HEK293 (cell line): ENCODE measurements around the gene GPR152.

Source experiments
- CTCF ChIA-PET: fragments of 350-600 bp; formaldehyde crosslinking; extraction: SDS; loops from one replicate; lab custom pipeline; 2021; ENCODE audit warnings: antibody characterized with exemption; lab: Yijun Ruan, JAX
- POLR2A ChIA-PET: fragments of 300-600 bp; formaldehyde crosslinking; extraction: SDS; loops from one replicate; lab custom pipeline; 2020; ENCODE audit warnings: antibody characterized with exemption, inconsistent platforms; lab: Yijun Ruan, JAX
- H3K27ac ChIP-seq: fragments of 200-500 bp; sonication (Bioruptor generic); 2 replicates; pipeline ENCODE4 v1.5.1; 2014; ENCODE audit warnings: low read depth, low read length, control low read depth, inconsistent platforms; ENCODE audit errors: extremely low read depth
- H3K36me3 ChIP-seq, 2 experiments: fragments of 200-500 bp in 1 of 2; sonication (Bioruptor generic) in 1 of 2; 1 replicate in 1 of 2; 2 replicates in 1 of 2; pipeline ENCODE4 v1.5.1; 2014 to 2017; ENCODE audit warnings: inconsistent platforms in 2 of 2, low read length in 2 of 2; ENCODE audit not compliant: control insufficient read depth in 2 of 2, insufficient read depth in 1 of 2
- H3K4me1 ChIP-seq: fragments of 200-500 bp; sonication (Bioruptor generic); 2 replicates; pipeline ENCODE4 v1.5.1; 2014; ENCODE audit warnings: mild to moderate bottlenecking, low read length, inconsistent platforms; ENCODE audit not compliant: control insufficient read depth, insufficient read depth
- H3K4me3 ChIP-seq: 2 replicates; pipeline ENCODE4 v1.5.1; 2011; ENCODE audit warnings: low read depth, mild to moderate bottlenecking, control low read depth, low read length, moderate library complexity
- H3K9me3 ChIP-seq: fragments of 200-500 bp; sonication (Bioruptor generic); 2 replicates; pipeline ENCODE4 v1.5.1; 2014; ENCODE audit warnings: low read depth, low read length, inconsistent platforms; ENCODE audit not compliant: control insufficient read depth, insufficient read depth
- BCL11B ChIP-seq: fragments of 450-650 bp; formaldehyde crosslinking; IDR thresholded peaks from 2 replicates; pipeline ENCODE4 v1.5.1; 2016; ENCODE audit warnings: low read depth, missing biosample characterization, missing genetic modification characterization
- GFI1B ChIP-seq: fragments of 450-650 bp; formaldehyde crosslinking; IDR thresholded peaks from 2 replicates; pipeline ENCODE4 v1.5.1; 2016; ENCODE audit warnings: missing biosample characterization, missing genetic modification characterization
- RBAK ChIP-seq: fragments of 450-650 bp; formaldehyde crosslinking; IDR thresholded peaks from 2 replicates; pipeline ENCODE4 v1.5.1; 2016; ENCODE audit warnings: missing biosample characterization, missing genetic modification characterization
- SP2 ChIP-seq: fragments of 450-650 bp; formaldehyde crosslinking; IDR thresholded peaks from 2 replicates; pipeline ENCODE4 v1.5.1; 2016; ENCODE audit warnings: missing biosample characterization, missing genetic modification characterization
- ZBTB21 ChIP-seq: fragments of 450-650 bp; formaldehyde crosslinking; IDR thresholded peaks from 2 replicates; pipeline ENCODE4 v1.5.1; 2017; ENCODE audit warnings: missing biosample characterization, missing genetic modification characterization
- ZNF140 ChIP-seq: fragments of 450-650 bp; formaldehyde crosslinking; IDR thresholded peaks from 2 replicates; pipeline ENCODE4 v1.5.1; 2016; ENCODE audit warnings: missing biosample characterization, missing genetic modification characterization
- ZNF202 ChIP-seq: fragments of 450-650 bp; formaldehyde crosslinking; IDR thresholded peaks from 2 replicates; pipeline ENCODE4 v1.5.1; 2016; ENCODE audit warnings: missing biosample characterization, missing genetic modification characterization, borderline replicate concordance
- ZNF324 ChIP-seq: fragments of 450-650 bp; formaldehyde crosslinking; IDR thresholded peaks from 2 replicates; pipeline ENCODE4 v1.5.1; 2016; ENCODE audit warnings: missing biosample characterization, missing genetic modification characterization
- ZNF350 ChIP-seq: fragments of 450-650 bp; formaldehyde crosslinking; IDR thresholded peaks from 2 replicates; pipeline ENCODE4 v1.5.0; 2017; ENCODE audit warnings: missing biosample characterization, mild to moderate bottlenecking, missing genetic modification characterization
- ZNF423 ChIP-seq: fragments of 450-650 bp; formaldehyde crosslinking; IDR thresholded peaks from 2 replicates; pipeline ENCODE4 v1.5.1; 2016; ENCODE audit warnings: missing biosample characterization, missing genetic modification characterization
- ZNF548 ChIP-seq: fragments of 450-650 bp; formaldehyde crosslinking; IDR thresholded peaks from 2 replicates; pipeline ENCODE4 v1.5.1; 2016; ENCODE audit warnings: missing biosample characterization, missing genetic modification characterization
- ZNF623 ChIP-seq: fragments of 450-650 bp; formaldehyde crosslinking; IDR thresholded peaks from 2 replicates; pipeline ENCODE4 v1.5.1; 2016; ENCODE audit warnings: missing biosample characterization, missing genetic modification characterization
- ZNF660 ChIP-seq: fragments of 450-650 bp; IDR thresholded peaks from 2 replicates; pipeline ENCODE4 v1.5.1; 2018; ENCODE audit warnings: missing biosample characterization, mild to moderate bottlenecking, missing genetic modification characterization
- ZNF670 ChIP-seq: fragments of 450-650 bp; formaldehyde crosslinking; IDR thresholded peaks from 2 replicates; pipeline ENCODE4 v1.5.1; 2016; ENCODE audit warnings: missing biosample characterization, missing genetic modification characterization, low read depth
- ZNF837 ChIP-seq: fragments of 450-650 bp; formaldehyde crosslinking; IDR thresholded peaks from 2 replicates; pipeline ENCODE4 v1.5.1; 2016; ENCODE audit warnings: missing biosample characterization, missing genetic modification characterization
- TF ChIP-seq, protein P1 (sequence below): fragments of 450-650 bp; formaldehyde crosslinking; IDR thresholded peaks from 2 replicates; pipeline ENCODE4 v1.5.1; 2017; ENCODE audit warnings: missing biosample characterization, mild to moderate bottlenecking, missing genetic modification characterization, moderate library complexity
- TF ChIP-seq, protein P2 (sequence below): fragments of 450-650 bp; formaldehyde crosslinking; IDR thresholded peaks from 2 replicates; pipeline ENCODE4 v1.5.0; 2017; ENCODE audit warnings: missing biosample characterization, missing genetic modification characterization, borderline replicate concordance
- TF ChIP-seq, protein P3 (sequence below): fragments of 450-650 bp; formaldehyde crosslinking; IDR thresholded peaks from 2 replicates; pipeline ENCODE4 v1.5.1; 2016; ENCODE audit warnings: missing biosample characterization, missing genetic modification characterization
- TF ChIP-seq, protein P4 (sequence below): fragments of 450-650 bp; formaldehyde crosslinking; IDR thresholded peaks from 2 replicates; pipeline ENCODE4 v1.5.1; 2016; ENCODE audit warnings: missing biosample characterization, missing genetic modification characterization

Gene GPR152

DNA sequence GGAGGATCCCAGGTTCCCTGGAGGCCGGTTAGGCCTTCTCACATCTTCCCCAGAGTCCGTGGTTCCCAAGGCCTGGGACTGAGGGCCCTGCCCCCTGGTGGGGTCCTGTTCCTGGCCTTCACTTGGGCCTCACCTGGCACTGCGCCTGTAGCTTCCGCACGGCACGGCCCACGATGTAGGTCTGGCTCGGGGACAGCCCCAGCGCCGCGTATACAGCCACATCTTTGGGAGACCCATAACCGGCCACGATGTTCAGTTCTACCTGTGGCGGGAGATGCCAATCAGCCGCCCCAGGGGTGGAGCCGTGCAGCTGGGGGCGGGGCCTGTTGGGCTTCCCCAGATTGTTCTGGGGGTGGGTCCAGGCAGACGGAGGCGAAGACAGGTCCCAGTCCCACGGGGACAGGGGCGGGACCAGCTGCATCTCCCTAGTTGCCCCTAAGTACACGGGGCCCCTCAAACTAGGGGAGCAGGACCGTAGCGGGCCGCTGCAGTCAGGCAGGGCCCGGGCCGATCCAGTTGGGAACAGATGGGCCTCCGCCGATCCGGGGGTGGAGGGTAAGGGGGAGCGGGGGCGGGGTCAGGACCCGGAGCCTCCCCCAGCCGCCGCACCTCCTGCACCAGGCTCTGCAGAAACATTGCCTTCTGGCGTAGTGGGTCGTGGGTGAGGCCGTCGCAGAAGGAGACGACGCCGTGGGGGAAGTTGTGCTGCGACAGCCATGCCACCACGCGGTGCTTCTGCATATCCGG, 40.4 kb upstream of the GPR152 start (continued):
- TF ChIP-seq SP2 (tag by site-specific recombination) = peak; percentile 34; the same call in 1 of the 2 replicates
- no peak for TF ChIP-seq ZNF202 (tag by site-specific recombination)
- no peak for TF ChIP-seq ZBTB21 (tag by site-specific recombination)
- TF ChIP-seq, protein P1, sequence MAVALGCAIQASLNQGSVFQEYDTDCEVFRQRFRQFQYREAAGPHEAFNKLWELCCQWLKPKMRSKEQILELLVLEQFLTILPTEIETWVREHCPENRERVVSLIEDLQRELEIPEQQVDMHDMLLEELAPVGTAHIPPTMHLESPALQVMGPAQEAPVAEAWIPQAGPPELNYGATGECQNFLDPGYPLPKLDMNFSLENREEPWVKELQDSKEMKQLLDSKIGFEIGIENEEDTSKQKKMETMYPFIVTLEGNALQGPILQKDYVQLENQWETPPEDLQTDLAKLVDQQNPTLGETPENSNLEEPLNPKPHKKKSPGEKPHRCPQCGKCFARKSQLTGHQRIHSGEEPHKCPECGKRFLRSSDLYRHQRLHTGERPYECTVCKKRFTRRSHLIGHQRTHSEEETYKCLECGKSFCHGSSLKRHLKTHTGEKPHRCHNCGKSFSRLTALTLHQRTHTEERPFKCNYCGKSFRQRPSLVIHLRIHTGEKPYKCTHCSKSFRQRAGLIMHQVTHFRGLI (tag by site-specific recombination) = peak; percentile 85

DNA sequence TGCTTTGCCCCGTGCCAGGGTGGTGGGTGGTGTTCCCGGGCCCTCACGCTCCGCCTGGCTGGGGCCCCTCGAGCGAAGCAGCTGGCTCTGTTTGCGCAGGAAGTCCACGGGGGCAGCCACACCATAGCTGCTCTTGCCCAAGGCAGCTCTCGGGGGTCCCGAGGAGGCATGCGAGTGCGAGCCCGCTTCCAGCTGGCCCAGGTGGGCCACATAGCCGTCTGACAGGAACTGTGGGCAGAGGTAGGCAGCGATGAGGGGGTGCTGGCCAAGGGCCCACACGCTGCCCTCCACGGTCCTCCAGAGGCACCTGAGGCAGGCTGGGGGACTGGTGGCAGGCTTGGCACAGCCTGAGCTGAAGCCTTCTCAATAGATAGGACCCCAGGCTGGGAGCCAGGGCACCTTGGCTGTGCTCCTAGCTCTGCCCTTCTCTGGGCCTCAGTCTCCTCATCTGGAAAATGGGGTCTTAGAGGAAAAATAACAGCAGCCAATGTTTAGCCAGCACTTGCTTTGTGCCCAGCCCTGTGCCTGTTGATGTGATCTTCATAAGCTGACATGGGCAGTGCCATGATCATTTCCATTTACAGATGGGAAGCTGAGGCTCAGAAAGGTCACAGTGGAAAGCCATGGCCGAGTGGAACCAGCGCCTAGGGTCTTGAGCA, 39.7 kb upstream of the GPR152 start:
- no peaks in the 10 kb centered on the region for H3K4me1 ChIP-seq
- ChIA-PET CTCF (interaction anchor here (0.6 to 1.2 kb wide), 3 partner anchors 13 to 368 kb away, joined by 3 read pairs; no protein-coding TSS in a partner anchor), POLR2A (interaction anchor here (0.7 to 2.5 kb wide), 2 partner anchors 9 to 139 kb away, joined by 3 to 11 read pairs; partner anchors contain the start of genes AIP and POLD4)
- no peak overlapping the region for H3K27ac ChIP-seq
- no peaks in the 10 kb centered on the region for H3K9me3 ChIP-seq
- TF ChIP-seq GFI1B (tag by site-specific recombination) = no peak
- peaks cover 0 to 79% of the 10 kb centered on the region in 2 experiments; a peak in 2 of 3 replicates for H3K36me3 ChIP-seq
- no peak overlapping the region for H3K4me3 ChIP-seq

DNA sequence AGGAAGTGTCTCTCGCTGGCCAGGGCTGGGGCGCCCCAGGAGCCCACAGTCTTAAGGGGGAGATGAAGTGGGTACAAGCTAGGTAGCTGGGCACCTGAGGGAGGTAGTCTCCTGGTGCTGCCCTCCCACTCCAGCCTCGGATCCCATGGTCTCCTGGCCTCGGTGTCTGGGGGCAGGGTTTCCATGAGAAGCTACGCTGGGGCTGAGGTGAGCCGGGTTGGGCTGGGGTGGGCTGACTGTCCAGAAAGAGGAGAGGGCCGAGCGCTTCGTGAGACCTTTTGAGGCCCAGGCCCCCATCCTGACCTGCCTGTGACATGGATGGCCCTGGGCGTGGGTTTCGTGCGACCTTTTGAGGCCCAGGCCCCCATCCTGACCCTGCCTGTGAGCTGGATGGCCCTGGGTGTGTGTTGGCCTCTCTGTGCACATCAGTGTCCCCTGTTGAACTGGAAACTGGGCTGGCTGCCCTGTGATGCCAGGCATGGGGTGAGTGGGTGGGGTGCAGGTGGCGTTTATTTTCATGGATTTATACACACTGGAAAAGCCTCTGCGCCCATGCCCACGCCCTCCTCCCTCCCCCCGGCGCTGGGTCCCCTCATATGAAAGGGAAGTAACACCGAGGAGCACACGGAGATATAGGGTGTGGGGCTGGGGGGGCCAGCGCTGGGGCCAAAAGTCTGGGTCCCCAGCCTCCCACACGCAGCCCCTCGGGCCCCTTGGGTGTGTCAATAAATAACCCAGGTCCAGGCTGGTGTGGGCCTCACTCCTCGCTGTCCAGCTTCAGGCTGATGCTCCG, 38.9 kb upstream of the GPR152 start:
- CTCF ChIA-PET = interaction anchor here (1.2 kb wide), 2 partner anchors 140 to 141 kb away, joined by 3 to 5 read pairs; no protein-coding TSS in a partner anchor
- POLR2A ChIA-PET = interaction anchor here (0.7 to 2.5 kb wide), 3 partner anchors 9 to 148 kb away, joined by 3 to 11 read pairs (median 5); partner anchors contain the start of genes AIP and POLD4
- Histone ChIP-seq H3K4me3 (no peak overlapping the region), H3K36me3 (peaks cover 0 to 80% of the 10 kb centered on the region in 2 experiments; a peak in 2 of 3 replicates), H3K9me3 (no peaks in the 10 kb centered on the region), H3K27ac (no peak overlapping the region)
- TF ChIP-seq ZNF140 (tag by site-specific recombination) (no peak), ZNF660 (tag by site-specific recombination) (no peak), ZNF837 (tag by site-specific recombination) (no peak), BCL11B (no peak), ZBTB21 (tag by site-specific recombination) (no peak), ZNF324 (tag by site-specific recombination) (no peak), ZNF623 (tag by site-specific recombination) (no peak), RBAK (tag by site-specific recombination) (no peak), ZNF423 (tag by site-specific recombination) (no peak), ZNF350 (tag by site-specific recombination) (no peak), ZNF670 (tag by site-specific recombination) (no peak), ZNF548 (no peak)
- TF ChIP-seq, protein P2, sequence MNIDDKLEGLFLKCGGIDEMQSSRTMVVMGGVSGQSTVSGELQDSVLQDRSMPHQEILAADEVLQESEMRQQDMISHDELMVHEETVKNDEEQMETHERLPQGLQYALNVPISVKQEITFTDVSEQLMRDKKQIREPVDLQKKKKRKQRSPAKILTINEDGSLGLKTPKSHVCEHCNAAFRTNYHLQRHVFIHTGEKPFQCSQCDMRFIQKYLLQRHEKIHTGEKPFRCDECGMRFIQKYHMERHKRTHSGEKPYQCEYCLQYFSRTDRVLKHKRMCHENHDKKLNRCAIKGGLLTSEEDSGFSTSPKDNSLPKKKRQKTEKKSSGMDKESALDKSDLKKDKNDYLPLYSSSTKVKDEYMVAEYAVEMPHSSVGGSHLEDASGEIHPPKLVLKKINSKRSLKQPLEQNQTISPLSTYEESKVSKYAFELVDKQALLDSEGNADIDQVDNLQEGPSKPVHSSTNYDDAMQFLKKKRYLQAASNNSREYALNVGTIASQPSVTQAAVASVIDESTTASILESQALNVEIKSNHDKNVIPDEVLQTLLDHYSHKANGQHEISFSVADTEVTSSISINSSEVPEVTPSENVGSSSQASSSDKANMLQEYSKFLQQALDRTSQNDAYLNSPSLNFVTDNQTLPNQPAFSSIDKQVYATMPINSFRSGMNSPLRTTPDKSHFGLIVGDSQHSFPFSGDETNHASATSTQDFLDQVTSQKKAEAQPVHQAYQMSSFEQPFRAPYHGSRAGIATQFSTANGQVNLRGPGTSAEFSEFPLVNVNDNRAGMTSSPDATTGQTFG (tag by site-specific recombination) = no peak
- TF ChIP-seq, protein P3, sequence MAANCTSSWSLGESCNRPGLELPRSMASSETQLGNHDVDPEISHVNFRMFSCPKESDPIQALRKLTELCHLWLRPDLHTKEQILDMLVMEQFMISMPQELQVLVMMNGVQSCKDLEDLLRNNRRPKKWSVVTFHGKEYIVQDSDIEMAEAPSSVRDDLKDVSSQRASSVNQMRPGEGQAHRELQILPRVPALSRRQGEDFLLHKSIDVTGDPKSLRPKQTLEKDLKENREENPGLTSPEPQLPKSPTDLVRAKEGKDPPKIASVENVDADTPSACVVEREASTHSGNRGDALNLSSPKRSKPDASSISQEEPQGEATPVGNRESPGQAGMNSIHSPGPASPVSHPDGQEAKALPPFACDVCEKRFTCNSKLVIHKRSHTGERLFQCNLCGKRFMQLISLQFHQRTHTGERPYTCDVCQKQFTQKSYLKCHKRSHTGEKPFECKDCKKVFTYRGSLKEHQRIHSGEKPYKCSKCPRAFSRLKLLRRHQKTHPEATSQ (tag by site-specific recombination) = no peak
- TF ChIP-seq, protein P4, sequence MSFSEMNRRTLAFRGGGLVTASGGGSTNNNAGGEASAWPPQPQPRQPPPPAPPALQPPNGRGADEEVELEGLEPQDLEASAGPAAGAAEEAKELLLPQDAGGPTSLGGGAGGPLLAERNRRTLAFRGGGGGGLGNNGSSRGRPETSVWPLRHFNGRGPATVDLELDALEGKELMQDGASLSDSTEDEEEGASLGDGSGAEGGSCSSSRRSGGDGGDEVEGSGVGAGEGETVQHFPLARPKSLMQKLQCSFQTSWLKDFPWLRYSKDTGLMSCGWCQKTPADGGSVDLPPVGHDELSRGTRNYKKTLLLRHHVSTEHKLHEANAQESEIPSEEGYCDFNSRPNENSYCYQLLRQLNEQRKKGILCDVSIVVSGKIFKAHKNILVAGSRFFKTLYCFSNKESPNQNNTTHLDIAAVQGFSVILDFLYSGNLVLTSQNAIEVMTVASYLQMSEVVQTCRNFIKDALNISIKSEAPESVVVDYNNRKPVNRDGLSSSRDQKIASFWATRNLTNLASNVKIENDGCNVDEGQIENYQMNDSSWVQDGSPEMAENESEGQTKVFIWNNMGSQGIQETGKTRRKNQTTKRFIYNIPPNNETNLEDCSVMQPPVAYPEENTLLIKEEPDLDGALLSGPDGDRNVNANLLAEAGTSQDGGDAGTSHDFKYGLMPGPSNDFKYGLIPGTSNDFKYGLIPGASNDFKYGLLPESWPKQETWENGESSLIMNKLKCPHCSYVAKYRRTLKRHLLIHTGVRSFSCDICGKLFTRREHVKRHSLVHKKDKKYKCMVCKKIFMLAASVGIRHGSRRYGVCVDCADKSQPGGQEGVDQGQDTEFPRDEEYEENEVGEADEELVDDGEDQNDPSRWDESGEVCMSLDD = no peak
- TF ChIP-seq, all 188 proteins: peak for 0
- no peaks in the 10 kb centered on the region for H3K4me1 ChIP-seq
